GM13976 (cell line): ENCODE data around the gene PDE2A.
A peak's percentile ranks its signal among the peaks of the same experiment; 100 is the strongest.

Experiments used
- DNase-seq: peaks from one replicate; pipeline ENCODE4 v3.0.0; 2012; ENCODE audit warnings: low spot score
- in situ Hi-C: fragments of 300-500 bp; cut with MboI; formaldehyde crosslinking; loops from one replicate; pipeline ENCODE4 v1.12.0; 2022; ENCODE audit warnings: low sequenced_read_pairs, mixed read lengths, inconsistent platforms; ENCODE audit not compliant: unreplicated experiment
- TF ChIP-seq, protein P1 (sequence below): IDR thresholded peaks from 2 replicates; pipeline ENCODE4 v1.5.1; 2012; ENCODE audit warnings: borderline replicate concordance, mild to moderate bottlenecking; ENCODE audit not compliant: insufficient read depth; ENCODE audit errors: extremely low read depth, missing control alignments, control extremely low read depth

The PDE2A gene

DNA sequence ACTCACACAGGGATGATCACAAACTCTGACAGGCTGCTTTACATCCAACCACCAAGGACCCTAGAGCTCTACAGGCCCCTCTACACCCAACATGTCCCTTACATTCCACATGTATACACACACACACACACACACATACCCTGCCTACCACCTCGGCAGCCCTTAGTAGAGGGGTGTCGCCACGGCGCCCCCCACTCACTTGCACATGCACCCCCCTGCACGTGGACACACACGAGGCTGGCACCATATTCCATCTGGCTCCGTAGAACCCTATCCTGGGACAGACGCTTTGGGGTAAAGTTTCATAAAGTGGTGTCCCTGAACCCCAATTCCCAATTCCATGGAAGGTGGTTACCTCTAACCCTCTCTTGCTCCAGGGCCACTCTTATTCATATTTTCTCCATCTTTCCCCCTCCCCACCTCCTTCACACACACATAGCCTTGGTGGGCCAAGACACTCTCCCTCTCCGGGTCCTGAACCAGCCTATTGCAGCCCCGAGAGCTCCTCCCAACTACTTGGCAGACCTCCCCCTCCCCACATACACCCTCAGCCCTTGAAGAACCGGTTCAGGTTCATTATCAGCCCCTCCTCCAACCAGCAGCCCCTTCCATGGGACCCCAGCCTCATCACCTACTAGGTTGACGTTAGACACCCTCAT is 809 bp downstream of the PDE2A start:
- TF ChIP-seq, protein P1, sequence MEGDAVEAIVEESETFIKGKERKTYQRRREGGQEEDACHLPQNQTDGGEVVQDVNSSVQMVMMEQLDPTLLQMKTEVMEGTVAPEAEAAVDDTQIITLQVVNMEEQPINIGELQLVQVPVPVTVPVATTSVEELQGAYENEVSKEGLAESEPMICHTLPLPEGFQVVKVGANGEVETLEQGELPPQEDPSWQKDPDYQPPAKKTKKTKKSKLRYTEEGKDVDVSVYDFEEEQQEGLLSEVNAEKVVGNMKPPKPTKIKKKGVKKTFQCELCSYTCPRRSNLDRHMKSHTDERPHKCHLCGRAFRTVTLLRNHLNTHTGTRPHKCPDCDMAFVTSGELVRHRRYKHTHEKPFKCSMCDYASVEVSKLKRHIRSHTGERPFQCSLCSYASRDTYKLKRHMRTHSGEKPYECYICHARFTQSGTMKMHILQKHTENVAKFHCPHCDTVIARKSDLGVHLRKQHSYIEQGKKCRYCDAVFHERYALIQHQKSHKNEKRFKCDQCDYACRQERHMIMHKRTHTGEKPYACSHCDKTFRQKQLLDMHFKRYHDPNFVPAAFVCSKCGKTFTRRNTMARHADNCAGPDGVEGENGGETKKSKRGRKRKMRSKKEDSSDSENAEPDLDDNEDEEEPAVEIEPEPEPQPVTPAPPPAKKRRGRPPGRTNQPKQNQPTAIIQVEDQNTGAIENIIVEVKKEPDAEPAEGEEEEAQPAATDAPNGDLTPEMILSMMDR: no peak
- DNase-seq: no peak
- in situ Hi-C loops: no loop called here

GRCh38 chr11:72672597-72673238 is 1.5 kb downstream of the PDE2A start:
- TF ChIP-seq, protein P1: no peak
- DNase-seq: no peak
- in situ Hi-C loops: no loop called here

GRCh38 chr11:72671152-72672099 is 2.8 kb downstream of the PDE2A start:
- no peak for DNase-seq
- in situ Hi-C loops: no loop called here
- TF ChIP-seq, protein P1: no peak

GRCh38 chr11:72670041-72670440 is 4.2 kb downstream of the PDE2A start:
- no peak for DNase-seq
- TF ChIP-seq, protein P1: no peak
- in situ Hi-C loops: no loop called here

GRCh38 chr11:72669527-72669926 is 4.7 kb downstream of the PDE2A start:
- no peak for DNase-seq
- in situ Hi-C loops: no loop called here
- TF ChIP-seq, protein P1: no peak

- DNase-seq: peak; percentile 94
- TF ChIP-seq, protein P1: no peak
- in situ Hi-C loops: no loop called here
These were observed 5.4 kb downstream of the PDE2A start for GRCh38 chr11:72668629-72669347.
